Measurements from ENCODE around the gene MCRS1.

GRCh38 chr12:49603721-49604120 lies 35.8 kb upstream of the MCRS1 start:
- TF ChIP-seq CTCF (conservative IDR thresholded peaks at IDR 0.05; ENCODE audit: low read length) = no peak
- TF ChIP-seq EZH2phosphoT487 (IDR thresholded peaks at IDR 0.05; ENCODE audit: borderline replicate concordance, low read depth, low read length) = no peak

Data from OCI-LY7 (cell line).